PC-3 (cell line): Measurements from ENCODE around the gene KRT80. TPM values are rescaled to one million over a fixed set of nuclear protein-coding genes. Genes with fewer than 3 reads are reported as not detected.

Experiments used
- ATAC-seq: fragments of 200-7000 bp; cut with Tn5 transposase; 2 replicates; pipeline ENCODE4 v1.9.1; 2020; ENCODE audit warnings: mild to moderate bottlenecking, moderate library complexity
- BruUV-seq: library from RNA; stranded (reverse); fragments of 400-500 nt; replicated peaks from 2 replicates; lab custom pipeline; 2021; lab: Mats Ljungman, UMichigan
- CTCF ChIA-PET: fragments of 300-600 bp; sonication (Branson Sonifier 250); formaldehyde crosslinking; loops from one replicate; lab custom pipeline; 2022; ENCODE audit warnings: antibody characterized with exemption; lab: Charles Lee
- POLR2A ChIA-PET: fragments of 300-600 bp; sonication (Branson Sonifier 250); formaldehyde crosslinking; loops from one replicate; lab custom pipeline; 2022; ENCODE audit warnings: antibody characterized with exemption; ENCODE audit not compliant: unreplicated experiment; lab: Charles Lee
- DNase-seq: peaks from one replicate; pipeline ENCODE4 v3.0.0-alpha.2; 2015
- H2AFZ ChIP-seq: fragments of 300-600 bp; sonication (generic); 2 replicates; pipeline ENCODE4 v1.6.0; 2016; ENCODE audit warnings: antibody characterized with exemption, low read length
- H3F3A ChIP-seq: fragments of 300-600 bp; sonication (generic); one replicate; pipeline ENCODE4 v1.6.0; 2017; ENCODE audit warnings: antibody characterized with exemption, low read length, control low read depth, mild to moderate bottlenecking; ENCODE audit not compliant: unreplicated experiment
- H3K27ac ChIP-seq: fragments of 300-600 bp; sonication (generic); 2 replicates; pipeline ENCODE4 v1.5.1; 2016; ENCODE audit warnings: mild to moderate bottlenecking, low read length
- H3K27me3 ChIP-seq: fragments of 300-600 bp; sonication (generic); 2 replicates; pipeline ENCODE4 v1.6.1; 2016; ENCODE audit warnings: low read length, mixed read lengths
- H3K36me3 ChIP-seq: fragments of 300-600 bp; sonication (generic); 2 replicates; pipeline ENCODE4 v1.6.1; 2016; ENCODE audit warnings: low read depth, mixed run types, low read length, mixed read lengths
- H3K4me1 ChIP-seq: fragments of 300-600 bp; sonication (generic); 2 replicates; pipeline ENCODE4 v1.5.1; 2016; ENCODE audit warnings: low read length; ENCODE audit not compliant: insufficient read depth
- H3K4me2 ChIP-seq: fragments of 300-600 bp; sonication (generic); 2 replicates; pipeline ENCODE4 v1.6.0; 2016; ENCODE audit warnings: low read length
- H3K4me3 ChIP-seq: fragments of 300-600 bp; sonication (generic); 2 replicates; pipeline ENCODE4 v1.5.1; 2016; ENCODE audit warnings: mild to moderate bottlenecking, low read length, mixed read lengths
- H3K79me2 ChIP-seq: fragments of 300-600 bp; sonication (generic); 2 replicates; pipeline ENCODE4 v1.6.1; 2017; ENCODE audit warnings: low read length, mixed read lengths
- H3K9ac ChIP-seq: fragments of 300-600 bp; sonication (generic); 2 replicates; pipeline ENCODE4 v1.6.0; 2016; ENCODE audit warnings: mild to moderate bottlenecking, low read length
- H3K9me2 ChIP-seq: fragments of 300-600 bp; sonication (generic); replicated peaks from 2 replicates; pipeline ENCODE4 v1.6.1; 2016; ENCODE audit warnings: mixed run types, low read length, mixed read lengths
- H3K9me3 ChIP-seq: fragments of 300-600 bp; sonication (generic); 2 replicates; pipeline ENCODE4 v1.6.1; 2016; ENCODE audit warnings: low read length, mixed read lengths
- H4K20me1 ChIP-seq: fragments of 300-600 bp; sonication (generic); 2 replicates; pipeline ENCODE4 v1.6.1; 2016; ENCODE audit warnings: low read length, mixed read lengths
- CTCF ChIP-seq: fragments of 300-600 bp; sonication (generic); conservative IDR thresholded peaks from 2 replicates; pipeline ENCODE4 v1.5.1; 2017; ENCODE audit warnings: antibody characterized with exemption, low read depth, mild to moderate bottlenecking, low read length
- EZH2 ChIP-seq: fragments of 300-600 bp; sonication (generic); IDR thresholded peaks from one replicate; pipeline ENCODE4 v1.6.1; 2017; ENCODE audit warnings: antibody characterized with exemption, mild to moderate bottlenecking, low read length; ENCODE audit not compliant: unreplicated experiment
- EZH2phosphoT487 ChIP-seq: fragments of 300-600 bp; sonication (generic); IDR thresholded peaks from 2 replicates; pipeline ENCODE4 v1.6.1; 2018; ENCODE audit warnings: mild to moderate bottlenecking, antibody characterized with exemption, low read length, borderline replicate concordance
- intact Hi-C: fragments of 100-400 bp; cut with micrococcal nuclease; formaldehyde crosslinking; loops from 2 replicates; pipeline ENCODE4 v1.9.0; 2023
- total RNA-seq: library from RNA; depleted of rRNA; stranded (reverse); fragments of >200 nt; gene quantifications from 2 replicates; pipeline ENCODE4 v1.2.3, GENCODE V29; 2014

The KRT80 gene
- total RNA-seq, 1 experiment from 2014 or later: 19.8 TPM

GRCh38 chr12:52193991-52194390 is 2.2 kb upstream of the KRT80 start:
- no peaks in the 10 kb centered on the region for H3K9me3 ChIP-seq
- H3K27ac ChIP-seq: no peak overlapping the region
- H4K20me1 ChIP-seq: no peaks in the 10 kb centered on the region
- H3K4me2 ChIP-seq: peak overlapping the region; percentile 45
- H3K27me3 ChIP-seq: no peaks in the 10 kb centered on the region
- peaks cover 29% of the 10 kb centered on the region for H3K79me2 ChIP-seq
- CTCF ChIA-PET: interaction anchor here (0.6 kb wide), 1 partner anchor 41 kb away, joined by 3 read pairs; no protein-coding TSS in a partner anchor
- no peak overlapping the region for H2AFZ ChIP-seq
- H3K36me3 ChIP-seq: no peaks in the 10 kb centered on the region
- no peak overlapping the region for H3K4me3 ChIP-seq
- POLR2A ChIA-PET: no interaction called here
- intact Hi-C loops: loop anchor here (2.0 kb wide), 1 partner anchor 37 kb away; no protein-coding TSS in a partner anchor
- TF ChIP-seq CTCF (no peak), EZH2 (no peak), EZH2phosphoT487 (no peak)
- peaks cover 76% of the 10 kb centered on the region for H3K4me1 ChIP-seq
- H3K9me2 ChIP-seq: no peaks in the 10 kb centered on the region
- BruUV-seq: no TSS peak
- no peak for ATAC-seq
- no peak overlapping the region for H3K9ac ChIP-seq
- H3F3A ChIP-seq: no peaks in the 10 kb centered on the region
- peak; percentile 52 for DNase-seq

- Histone ChIP-seq H3K4me1 (peaks cover 76% of the 10 kb centered on the region), H3K27ac (no peak overlapping the region), H4K20me1 (no peaks in the 10 kb centered on the region), H3F3A (no peaks in the 10 kb centered on the region), H3K9me2 (no peaks in the 10 kb centered on the region), H3K9ac (no peak overlapping the region), H3K27me3 (no peaks in the 10 kb centered on the region), H3K9me3 (no peaks in the 10 kb centered on the region), H3K36me3 (no peaks in the 10 kb centered on the region; the same call in 1 of the 2 replicates), H3K4me2 (peak overlapping the region; percentile 45; the same call in 1 of the 2 replicates), H2AFZ (no peak overlapping the region), H3K4me3 (no peak overlapping the region), H3K79me2 (peaks cover 34% of the 10 kb centered on the region)
- BruUV-seq: no TSS peak
- no peak for DNase-seq
- TF ChIP-seq CTCF: no peak
- TF ChIP-seq EZH2phosphoT487: no peak
- no peak for TF ChIP-seq EZH2
- intact Hi-C loops: loop anchor here (2.0 kb wide), 1 partner anchor 37 kb away; no protein-coding TSS in a partner anchor
- CTCF ChIA-PET: interaction anchor here (0.5 to 0.6 kb wide), 2 partner anchors 39 to 42 kb away, joined by 3 read pairs; no protein-coding TSS in a partner anchor
- no peak for ATAC-seq
- POLR2A ChIA-PET: no interaction called here
Measured at GRCh38 chr12:52193532-52193931, 1.7 kb upstream of the KRT80 start.
